SK-N-SH (cell line): ENCODE data around the gene ARHGEF39. TPM values are rescaled to one million over a fixed set of nuclear protein-coding genes. Genes with fewer than 3 reads are reported as not detected.
A peak's percentile ranks its signal among the peaks of the same experiment; 100 is the strongest.

Experiments
- CTCF ChIA-PET: fragments of 300-600, 350-600 bp; formaldehyde crosslinking; extraction: SDS; loops from one replicate; lab custom pipeline; 2021; lab: Yijun Ruan, JAX
- POLR2A ChIA-PET: fragments of 350-600 bp; sonication (Branson Sonifier 250); formaldehyde crosslinking; extraction: SDS; loops from one replicate; lab custom pipeline; 2020; ENCODE audit warnings: antibody characterized with exemption, inconsistent platforms; lab: Yijun Ruan, JAX
- DNase-seq: peaks from one replicate; pipeline ENCODE4 v3.0.0; 2012
- H2AFZ ChIP-seq: fragments of 200-600 bp; sonication (generic); 2 replicates; pipeline ENCODE4 v1.8.1; 2016; ENCODE audit warnings: antibody characterized with exemption, mild to moderate bottlenecking, low read depth
- H3F3A ChIP-seq: fragments of 200-600 bp; sonication (generic); replicated peaks from 2 replicates; pipeline ENCODE3; 2016; ENCODE audit warnings: antibody characterized with exemption, mild to moderate bottlenecking; ENCODE audit not compliant: insufficient read depth
- H3K27ac ChIP-seq, 2 experiments: fragments of 200-500 bp in 1 of 2; fragments of 200-600 bp in 1 of 2; sonication (Bioruptor generic) in 1 of 2; sonication (generic), shearing (Covaris generic) in 1 of 2; 2 replicates each; pipeline versions ENCODE4 v1.5.1 to v1.6.1; 2014 to 2016; ENCODE audit warnings: low read depth in 2 of 2, inconsistent platforms in 1 of 2, low read length in 1 of 2, mild to moderate bottlenecking in 1 of 2, mixed read lengths in 1 of 2
- H3K27me3 ChIP-seq: fragments of 200-600 bp; sonication (generic), shearing (Covaris generic); 2 replicates; pipeline ENCODE4 v1.6.1; 2016; ENCODE audit warnings: mixed run types; ENCODE audit not compliant: insufficient read depth
- H3K36me3 ChIP-seq, 2 experiments: fragments of 200-500 bp in 1 of 2; fragments of 200-600 bp in 1 of 2; sonication (Bioruptor generic) in 1 of 2; sonication (generic) in 1 of 2; replicated peaks in 1 of 2; 2 replicates each; pipeline versions ENCODE3 to v1.5.1; 2014 to 2016; ENCODE audit warnings: low read length in 1 of 2, mild to moderate bottlenecking in 1 of 2; ENCODE audit not compliant: insufficient read depth in 2 of 2, control insufficient read depth in 1 of 2
- H3K4me1 ChIP-seq, 2 experiments: fragments of 200-500 bp in 1 of 2; fragments of 200-600 bp in 1 of 2; sonication (Bioruptor generic) in 1 of 2; sonication (generic), shearing (Covaris generic) in 1 of 2; 2 replicates each; pipeline versions ENCODE4 v1.5.1 to v1.6.1; 2014 to 2016; ENCODE audit warnings: low read depth in 1 of 2, low read length in 1 of 2, mixed run types in 1 of 2; ENCODE audit not compliant: insufficient read depth in 2 of 2, control insufficient read depth in 1 of 2
- H3K4me2 ChIP-seq: fragments of 200-600 bp; sonication (generic), shearing (Covaris generic); 2 replicates; pipeline ENCODE4 v1.6.1; 2017; ENCODE audit warnings: mixed run types
- H3K4me3 ChIP-seq, 2 experiments: fragments of 200-500 bp in 1 of 2; fragments of 200-600 bp in 1 of 2; sonication (Bioruptor generic) in 1 of 2; sonication (generic), shearing (Covaris generic) in 1 of 2; 2 replicates each; pipeline versions ENCODE4 v1.5.1 to v1.8.1; 2014 to 2016; ENCODE audit warnings: low read depth in 2 of 2, inconsistent platforms in 1 of 2, low read length in 1 of 2, mild to moderate bottlenecking in 1 of 2, mixed read lengths in 1 of 2, moderate library complexity in 1 of 2
- H3K79me2 ChIP-seq: fragments of 200-600 bp; sonication (generic); 2 replicates; pipeline ENCODE4 v1.8.1; 2017; ENCODE audit warnings: mild to moderate bottlenecking; ENCODE audit not compliant: insufficient read depth
- H3K9ac ChIP-seq: fragments of 200-600 bp; sonication (generic); 2 replicates; pipeline ENCODE4 v1.6.1; 2017; ENCODE audit warnings: mixed run types
- H3K9me2 ChIP-seq: fragments of 200-600 bp; sonication (generic); 2 replicates; pipeline ENCODE4 v1.6.1; 2017; ENCODE audit warnings: mixed run types
- H3K9me3 ChIP-seq: fragments of 200-600 bp; sonication (generic); 2 replicates; pipeline ENCODE4 v1.6.1; 2017; ENCODE audit warnings: mixed run types, mild to moderate bottlenecking, moderate library complexity
- H4K20me1 ChIP-seq: fragments of 200-600 bp; sonication (generic); 2 replicates; pipeline ENCODE4 v1.6.1; 2017; ENCODE audit warnings: mild to moderate bottlenecking, mixed run types; ENCODE audit not compliant: insufficient read depth
- EP300 ChIP-seq, 2 experiments: IDR thresholded peaks; 2 replicates each; pipeline versions ENCODE4 v1.4.0 to v1.6.1; 2012; ENCODE audit warnings: borderline replicate concordance in 1 of 2, low read depth in 1 of 2, low read length in 1 of 2
- EZH2phosphoT487 ChIP-seq: fragments of 200-600 bp; sonication (generic); IDR thresholded peaks from 2 replicates; pipeline ENCODE4 v1.6.1; 2017; ENCODE audit warnings: low read depth, mixed run types, mild to moderate bottlenecking, antibody characterized with exemption, moderate library complexity, borderline replicate concordance
- GATA2 ChIP-seq: sonication (generic); formaldehyde crosslinking; IDR thresholded peaks from 2 replicates; pipeline ENCODE4 v1.5.0; 2020; ENCODE audit warnings: mild to moderate bottlenecking, missing genetic modification reagents
- MXI1 ChIP-seq: IDR thresholded peaks from 2 replicates; pipeline ENCODE4 v1.6.1; 2012; ENCODE audit warnings: mild to moderate bottlenecking, low read depth, low read length, improper control_type of control experiment
- NFIC ChIP-seq: IDR thresholded peaks from 2 replicates; pipeline ENCODE4 v1.4.0; 2012; ENCODE audit warnings: borderline replicate concordance
- NRF1 ChIP-seq: IDR thresholded peaks from 2 replicates; pipeline ENCODE4 v1.6.1; 2012; ENCODE audit warnings: low read depth, mild to moderate bottlenecking, low read length
- POLR2AphosphoS5 ChIP-seq: IDR thresholded peaks from 2 replicates; pipeline ENCODE4 v1.6.1; 2012; ENCODE audit warnings: low read depth, low read length
- RAD21 ChIP-seq: IDR thresholded peaks from 2 replicates; pipeline ENCODE4 v1.6.1; 2012; ENCODE audit warnings: mild to moderate bottlenecking, low read length
- RFX5 ChIP-seq: IDR thresholded peaks from 2 replicates; pipeline ENCODE4 v1.6.1; 2012; ENCODE audit warnings: mild to moderate bottlenecking, improper control_type of control experiment, low read length
- SIN3A ChIP-seq: IDR thresholded peaks from 2 replicates; pipeline ENCODE4 v1.6.1; 2012; ENCODE audit warnings: low read depth, mild to moderate bottlenecking, low read length, moderate library complexity, borderline replicate concordance
- TAF1 ChIP-seq: IDR thresholded peaks from 2 replicates; pipeline ENCODE4 v1.6.1; 2012; ENCODE audit warnings: low read depth, mild to moderate bottlenecking, low read length, moderate library complexity, borderline replicate concordance
- TEAD4 ChIP-seq: IDR thresholded peaks from 2 replicates; pipeline ENCODE4 v1.4.0; 2012; ENCODE audit warnings: mild to moderate bottlenecking, borderline replicate concordance; ENCODE audit not compliant: insufficient read depth
- YY1 ChIP-seq: IDR thresholded peaks from 2 replicates; pipeline ENCODE4 v1.4.0; 2012; ENCODE audit warnings: low read depth, mild to moderate bottlenecking
- WGBS: methylation state at CpG from one replicate; pipeline ENCODE4 v1.1.6; 2017; ENCODE audit warnings: low lambda C conversion rate; 5-methylcytosine and 5-hydroxymethylcytosine counted together
- polyA plus RNA-seq, 3 experiments: library from polyadenylated mRNA; depleted of rRNA; stranded (reverse); fragments of >200 nt; gene quantifications; 2 replicates each; pipeline ENCODE4 v1.2.3, GENCODE V29; 2012
- TF ChIP-seq, protein P1 (sequence below): IDR thresholded peaks from 2 replicates; pipeline ENCODE4 v1.4.0; 2012; ENCODE audit warnings: low read depth, borderline replicate concordance
- TF ChIP-seq, protein P2 (sequence below): fragments of 150-350 bp; IDR thresholded peaks from 2 replicates; pipeline ENCODE4 v1.6.1; 2016; ENCODE audit warnings: mild to moderate bottlenecking, low read depth, low read length
- TF ChIP-seq, protein P3 (sequence below): IDR thresholded peaks from 2 replicates; pipeline ENCODE4 v1.4.0; 2012; ENCODE audit warnings: low read depth
- TF ChIP-seq, protein P4 (sequence below): IDR thresholded peaks from 2 replicates; pipeline ENCODE4 v1.4.0; 2012; ENCODE audit warnings: low read depth, borderline replicate concordance

ARHGEF39 gene
- polyA plus RNA-seq, 1 of the 3 experiments (the other 2 are of a cell fraction) = 4.9 TPM

DNA sequence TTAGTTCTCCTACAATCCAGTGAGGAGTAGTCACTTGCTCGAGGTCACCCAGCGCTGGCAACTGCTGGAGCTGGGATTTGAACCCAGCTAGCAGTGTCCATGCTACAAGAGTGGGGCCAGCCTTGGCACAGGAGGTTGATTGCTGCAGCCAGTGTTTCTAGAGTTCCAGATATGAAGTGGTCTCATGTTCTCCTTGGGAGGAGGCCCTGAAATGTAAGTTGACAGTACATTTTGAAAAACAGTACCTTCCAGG is 6.1 kb downstream of the ARHGEF39 start:
- ChIA-PET CTCF (interaction anchor here (0.7 to 6.0 kb wide), 25 partner anchors 9 to 223 kb away, joined by 3 to 86 read pairs (median 6); partner anchors contain the start of genes CA9, CREB3, TLN1 and TPM2), POLR2A (interaction anchor here (0.8 to 3.8 kb wide), 5 partner anchors 12 to 562 kb away, joined by 3 to 20 read pairs (median 4); partner anchors contain the start of genes CREB3, PIGO and TLN1)
- H2AFZ ChIP-seq = no peak overlapping the region
- H3K9ac ChIP-seq = peak overlapping the region; percentile 88
- 6% methylated on average over 2 of the region's 2 CpGs for WGBS
- peak overlapping the region; percentile 80 for H3K4me2 ChIP-seq
- no peaks in the 10 kb centered on the region for H3K9me2 ChIP-seq
- H3F3A ChIP-seq = peaks cover 27% of the 10 kb centered on the region
- peaks cover 25% of the 10 kb centered on the region for H3K79me2 ChIP-seq
- no peak for DNase-seq
- peak overlapping the region; percentile 97 to 98 for H3K27ac ChIP-seq
- H4K20me1 ChIP-seq = no peaks in the 10 kb centered on the region
- H3K4me1 ChIP-seq = peaks cover 0 to 16% of the 10 kb centered on the region in 2 experiments; a peak in 1 of 4 replicates
- peak overlapping the region; percentile 70 to 82 for H3K4me3 ChIP-seq
- no peaks in the 10 kb centered on the region for H3K27me3 ChIP-seq
- H3K36me3 ChIP-seq = peaks cover 0 to 11% of the 10 kb centered on the region in 2 experiments
- H3K9me3 ChIP-seq = no peaks in the 10 kb centered on the region
- TF ChIP-seq, protein P1, sequence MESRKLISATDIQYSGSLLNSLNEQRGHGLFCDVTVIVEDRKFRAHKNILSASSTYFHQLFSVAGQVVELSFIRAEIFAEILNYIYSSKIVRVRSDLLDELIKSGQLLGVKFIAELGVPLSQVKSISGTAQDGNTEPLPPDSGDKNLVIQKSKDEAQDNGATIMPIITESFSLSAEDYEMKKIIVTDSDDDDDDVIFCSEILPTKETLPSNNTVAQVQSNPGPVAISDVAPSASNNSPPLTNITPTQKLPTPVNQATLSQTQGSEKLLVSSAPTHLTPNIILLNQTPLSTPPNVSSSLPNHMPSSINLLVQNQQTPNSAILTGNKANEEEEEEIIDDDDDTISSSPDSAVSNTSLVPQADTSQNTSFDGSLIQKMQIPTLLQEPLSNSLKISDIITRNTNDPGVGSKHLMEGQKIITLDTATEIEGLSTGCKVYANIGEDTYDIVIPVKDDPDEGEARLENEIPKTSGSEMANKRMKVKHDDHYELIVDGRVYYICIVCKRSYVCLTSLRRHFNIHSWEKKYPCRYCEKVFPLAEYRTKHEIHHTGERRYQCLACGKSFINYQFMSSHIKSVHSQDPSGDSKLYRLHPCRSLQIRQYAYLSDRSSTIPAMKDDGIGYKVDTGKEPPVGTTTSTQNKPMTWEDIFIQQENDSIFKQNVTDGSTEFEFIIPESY = no peak
- TF ChIP-seq TAF1 (no peak), RFX5 (no peak), RAD21 (no peak), NRF1 (no peak), GATA2 (CRISPR knock-in tag) (no peak), EZH2phosphoT487 (no peak), NFIC (no peak), SIN3A (no peak), TEAD4 (no peak), YY1 (no peak), MXI1 (no peak; the same call in 1 of the 2 replicates), EP300 (IDR thresholded peaks at IDR 0.05; ENCODE audit: borderline replicate concordance in 1 of 2, low read depth in 1 of 2, low read length in 1 of 2) (no peak), POLR2AphosphoS5 (no peak)
- TF ChIP-seq, protein P2, sequence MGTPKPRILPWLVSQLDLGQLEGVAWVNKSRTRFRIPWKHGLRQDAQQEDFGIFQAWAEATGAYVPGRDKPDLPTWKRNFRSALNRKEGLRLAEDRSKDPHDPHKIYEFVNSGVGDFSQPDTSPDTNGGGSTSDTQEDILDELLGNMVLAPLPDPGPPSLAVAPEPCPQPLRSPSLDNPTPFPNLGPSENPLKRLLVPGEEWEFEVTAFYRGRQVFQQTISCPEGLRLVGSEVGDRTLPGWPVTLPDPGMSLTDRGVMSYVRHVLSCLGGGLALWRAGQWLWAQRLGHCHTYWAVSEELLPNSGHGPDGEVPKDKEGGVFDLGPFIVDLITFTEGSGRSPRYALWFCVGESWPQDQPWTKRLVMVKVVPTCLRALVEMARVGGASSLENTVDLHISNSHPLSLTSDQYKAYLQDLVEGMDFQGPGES = no peak
- TF ChIP-seq, protein P3, sequence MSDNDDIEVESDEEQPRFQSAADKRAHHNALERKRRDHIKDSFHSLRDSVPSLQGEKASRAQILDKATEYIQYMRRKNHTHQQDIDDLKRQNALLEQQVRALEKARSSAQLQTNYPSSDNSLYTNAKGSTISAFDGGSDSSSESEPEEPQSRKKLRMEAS = no peak
- TF ChIP-seq, protein P4, sequence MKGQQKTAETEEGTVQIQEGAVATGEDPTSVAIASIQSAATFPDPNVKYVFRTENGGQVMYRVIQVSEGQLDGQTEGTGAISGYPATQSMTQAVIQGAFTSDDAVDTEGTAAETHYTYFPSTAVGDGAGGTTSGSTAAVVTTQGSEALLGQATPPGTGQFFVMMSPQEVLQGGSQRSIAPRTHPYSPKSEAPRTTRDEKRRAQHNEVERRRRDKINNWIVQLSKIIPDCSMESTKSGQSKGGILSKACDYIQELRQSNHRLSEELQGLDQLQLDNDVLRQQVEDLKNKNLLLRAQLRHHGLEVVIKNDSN = no peak
